Loucy (cell line): ENCODE measurements around the gene KRT8.

Experiments
- H2AFZ ChIP-seq: fragments of 200-600 bp; sonication (generic); 2 replicates; pipeline ENCODE4 v1.6.0; 2016; ENCODE audit warnings: antibody characterized with exemption, mild to moderate bottlenecking, low read length, moderate library complexity
- H3F3A ChIP-seq: fragments of 200-600 bp; 2 replicates; pipeline ENCODE4 v1.6.0; 2016; ENCODE audit warnings: antibody characterized with exemption, low read depth, mild to moderate bottlenecking
- H3K27me3 ChIP-seq: fragments of 200-600 bp; sonication (generic); 2 replicates; pipeline ENCODE4 v1.6.1; 2014; ENCODE audit warnings: low read length, mild to moderate bottlenecking; ENCODE audit not compliant: insufficient read depth, poor library complexity, severe bottlenecking
- H3K36me3 ChIP-seq: fragments of 200-600 bp; sonication (generic); 2 replicates; pipeline ENCODE4 v1.6.1; 2016; ENCODE audit warnings: low read length; ENCODE audit not compliant: insufficient read depth
- H3K4me1 ChIP-seq: fragments of 200-600 bp; sonication (generic); 2 replicates; pipeline ENCODE4 v1.5.1; 2014; ENCODE audit warnings: low read length, mild to moderate bottlenecking; ENCODE audit not compliant: insufficient read depth, poor library complexity, severe bottlenecking
- H3K4me2 ChIP-seq: fragments of 200-600 bp; sonication (generic); 2 replicates; pipeline ENCODE4 v1.6.0; 2014; ENCODE audit warnings: antibody characterized with exemption, low read length, low read depth, mild to moderate bottlenecking; ENCODE audit not compliant: poor library complexity, severe bottlenecking
- H3K4me3 ChIP-seq: fragments of 200-600 bp; sonication (generic); 2 replicates; pipeline ENCODE4 v1.5.1; 2014; ENCODE audit warnings: low read length, mild to moderate bottlenecking, mixed read lengths; ENCODE audit not compliant: poor library complexity, severe bottlenecking
- H3K79me2 ChIP-seq: fragments of 200-600 bp; sonication (generic); 2 replicates; pipeline ENCODE4 v1.6.1; 2014; ENCODE audit warnings: low read length; ENCODE audit not compliant: insufficient read depth
- H3K9ac ChIP-seq: fragments of 200-600 bp; sonication (generic); 2 replicates; pipeline ENCODE4 v1.6.0; 2014; ENCODE audit warnings: mild to moderate bottlenecking, low read depth, low read length, moderate library complexity; ENCODE audit not compliant: poor library complexity, severe bottlenecking
- H3K9me2 ChIP-seq: fragments of 200-600 bp; sonication (generic); replicated peaks from 2 replicates; pipeline ENCODE4 v1.6.1; 2016; ENCODE audit warnings: low read depth, low read length, mixed read lengths
- H3K9me3 ChIP-seq: fragments of 200-600 bp; sonication (generic); 2 replicates; pipeline ENCODE4 v1.6.1; 2014; ENCODE audit warnings: mild to moderate bottlenecking, antibody characterized with exemption, low read length, low read depth; ENCODE audit not compliant: insufficient read depth
- H4K20me1 ChIP-seq: fragments of 200-600 bp; sonication (generic); 2 replicates; pipeline ENCODE4 v1.6.0; 2014; ENCODE audit warnings: antibody characterized with exemption, low read length, mild to moderate bottlenecking; ENCODE audit not compliant: insufficient read depth, poor library complexity, severe bottlenecking
- EZH2phosphoT487 ChIP-seq: fragments of 200-600 bp; IDR thresholded peaks from 2 replicates; pipeline ENCODE4 v1.6.1; 2018; ENCODE audit warnings: antibody characterized with exemption, mild to moderate bottlenecking, moderate library complexity, borderline replicate concordance
- TF ChIP-seq, protein P1 (sequence below): fragments of 200-600 bp; sonication (generic); conservative IDR thresholded peaks from 2 replicates; pipeline ENCODE4 v1.5.1; 2014; ENCODE audit warnings: mild to moderate bottlenecking, antibody characterized with exemption, low read length

The KRT8 gene

DNA sequence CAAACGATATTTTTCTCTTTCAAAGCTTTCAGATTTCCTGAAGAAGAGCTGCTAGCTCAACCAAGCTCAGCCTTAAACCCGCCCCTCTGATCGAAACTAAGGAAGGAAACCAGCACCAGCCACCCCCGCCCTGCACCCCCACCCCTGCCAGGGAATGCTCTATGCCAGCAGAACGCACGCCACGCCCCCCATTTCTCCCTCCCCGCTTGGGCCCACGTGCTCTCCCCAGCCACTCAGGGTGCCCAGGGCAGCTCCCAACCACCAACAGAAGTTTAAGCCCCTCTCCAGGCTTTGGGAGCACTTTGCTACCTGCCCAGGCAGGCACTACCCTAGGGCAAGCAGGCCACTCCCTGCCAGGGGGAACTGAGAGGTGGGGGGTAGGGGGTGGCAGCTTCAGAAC, 37.2 kb downstream of the KRT8 start:
- H3K4me1 ChIP-seq = peaks cover 11% of the 10 kb centered on the region
- no peaks in the 10 kb centered on the region for H3K27me3 ChIP-seq
- no peak overlapping the region for H3K4me2 ChIP-seq
- no peaks in the 10 kb centered on the region for H3K36me3 ChIP-seq
- H3F3A ChIP-seq = no peaks in the 10 kb centered on the region
- H3K4me3 ChIP-seq = no peak overlapping the region
- H3K9me3 ChIP-seq = no peaks in the 10 kb centered on the region
- no peaks in the 10 kb centered on the region for H4K20me1 ChIP-seq
- H3K79me2 ChIP-seq = no peaks in the 10 kb centered on the region
- H2AFZ ChIP-seq = no peak overlapping the region
- H3K9me2 ChIP-seq = no peaks in the 10 kb centered on the region
- no peak overlapping the region for H3K9ac ChIP-seq
- TF ChIP-seq EZH2phosphoT487 = no peak
- TF ChIP-seq, protein P1, sequence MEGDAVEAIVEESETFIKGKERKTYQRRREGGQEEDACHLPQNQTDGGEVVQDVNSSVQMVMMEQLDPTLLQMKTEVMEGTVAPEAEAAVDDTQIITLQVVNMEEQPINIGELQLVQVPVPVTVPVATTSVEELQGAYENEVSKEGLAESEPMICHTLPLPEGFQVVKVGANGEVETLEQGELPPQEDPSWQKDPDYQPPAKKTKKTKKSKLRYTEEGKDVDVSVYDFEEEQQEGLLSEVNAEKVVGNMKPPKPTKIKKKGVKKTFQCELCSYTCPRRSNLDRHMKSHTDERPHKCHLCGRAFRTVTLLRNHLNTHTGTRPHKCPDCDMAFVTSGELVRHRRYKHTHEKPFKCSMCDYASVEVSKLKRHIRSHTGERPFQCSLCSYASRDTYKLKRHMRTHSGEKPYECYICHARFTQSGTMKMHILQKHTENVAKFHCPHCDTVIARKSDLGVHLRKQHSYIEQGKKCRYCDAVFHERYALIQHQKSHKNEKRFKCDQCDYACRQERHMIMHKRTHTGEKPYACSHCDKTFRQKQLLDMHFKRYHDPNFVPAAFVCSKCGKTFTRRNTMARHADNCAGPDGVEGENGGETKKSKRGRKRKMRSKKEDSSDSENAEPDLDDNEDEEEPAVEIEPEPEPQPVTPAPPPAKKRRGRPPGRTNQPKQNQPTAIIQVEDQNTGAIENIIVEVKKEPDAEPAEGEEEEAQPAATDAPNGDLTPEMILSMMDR = no peak

GRCh38 chr12:52867152-52867551, 37.7 kb downstream of the KRT8 start:
- Histone ChIP-seq H3K9ac (no peak overlapping the region), H3K4me3 (no peak overlapping the region), H3K79me2 (no peaks in the 10 kb centered on the region), H2AFZ (no peak overlapping the region), H3K9me3 (no peaks in the 10 kb centered on the region), H3K4me1 (peaks cover 11% of the 10 kb centered on the region), H3K27me3 (no peaks in the 10 kb centered on the region), H4K20me1 (no peaks in the 10 kb centered on the region), H3F3A (no peaks in the 10 kb centered on the region), H3K36me3 (no peaks in the 10 kb centered on the region), H3K9me2 (no peaks in the 10 kb centered on the region), H3K4me2 (no peak overlapping the region)
- TF ChIP-seq, protein P1 = no peak
- TF ChIP-seq EZH2phosphoT487 = no peak

GRCh38 chr12:52865090-52865944, 39.6 kb downstream of the KRT8 start:
- H3K4me3 ChIP-seq = no peak overlapping the region
- no peaks in the 10 kb centered on the region for H3K79me2 ChIP-seq
- TF ChIP-seq, protein P1 = peak; percentile 94
- TF ChIP-seq EZH2phosphoT487 = no peak
- no peaks in the 10 kb centered on the region for H3K27me3 ChIP-seq
- no peaks in the 10 kb centered on the region for H4K20me1 ChIP-seq
- H3K4me1 ChIP-seq = no peaks in the 10 kb centered on the region
- H3K9ac ChIP-seq = no peak overlapping the region
- no peaks in the 10 kb centered on the region for H3K9me3 ChIP-seq
- no peaks in the 10 kb centered on the region for H3F3A ChIP-seq
- H2AFZ ChIP-seq = no peak overlapping the region
- H3K36me3 ChIP-seq = no peaks in the 10 kb centered on the region
- no peaks in the 10 kb centered on the region for H3K9me2 ChIP-seq
- H3K4me2 ChIP-seq = no peak overlapping the region
